ENCODE results near the gene MGARP.
"Not testable (repeated sequence)": the region's sequence is repeated elsewhere in the genome, so short reads cannot be mapped to it uniquely, and the experiment has no call there.

The MGARP gene
- long read RNA-seq, donor 1 = 0 reads
- long read RNA-seq, donor 2 = 0 reads
- long read RNA-seq, donor 3 = 0 reads
- long read RNA-seq, donor 4 = 0 reads
- long read RNA-seq, donor 5 = 0 reads
- long read RNA-seq, donor 6 = 0 reads
- long read RNA-seq, donor 7 = 0 reads
- long read RNA-seq, donor 8 = 0 reads

- DNase-seq = peak; percentile 80
These were observed at the start of gene MGARP for GRCh38 chr4:139279760-139280620. Gene MGARP (minus strand): TSS chr4:139280225. CDS start chr4:139280158, 67 bp downstream.

DNA sequence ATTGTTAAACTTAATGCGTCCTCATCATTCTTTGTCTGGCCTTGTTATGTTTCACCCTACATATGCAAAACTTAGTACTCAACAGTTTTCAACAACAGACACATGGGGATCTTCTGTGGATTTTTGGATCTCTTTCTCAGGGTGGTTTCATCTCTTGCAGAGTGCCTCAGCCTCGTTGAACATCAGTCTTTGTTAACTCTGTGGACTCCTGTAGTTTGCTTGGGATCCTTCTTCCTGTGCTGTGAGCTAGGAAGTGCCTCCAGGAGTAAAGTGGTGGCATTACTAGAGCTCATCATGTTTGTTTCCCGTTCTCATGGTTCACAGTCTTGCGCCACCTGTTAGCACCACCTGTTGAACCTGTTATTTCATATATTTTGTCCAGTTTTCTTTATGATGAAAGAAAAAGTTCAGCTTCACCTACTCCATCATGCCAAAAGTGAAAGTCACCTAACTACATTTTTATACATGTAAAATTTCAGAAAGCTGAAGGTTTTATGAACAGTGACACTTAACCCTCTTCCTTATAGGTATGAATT is 49.7 kb upstream of the MGARP start:
- DNase-seq = no peak

- no peak for DNase-seq
These were observed 44.6 kb upstream of the MGARP start for GRCh38 chr4:139324620-139325019.

DNA sequence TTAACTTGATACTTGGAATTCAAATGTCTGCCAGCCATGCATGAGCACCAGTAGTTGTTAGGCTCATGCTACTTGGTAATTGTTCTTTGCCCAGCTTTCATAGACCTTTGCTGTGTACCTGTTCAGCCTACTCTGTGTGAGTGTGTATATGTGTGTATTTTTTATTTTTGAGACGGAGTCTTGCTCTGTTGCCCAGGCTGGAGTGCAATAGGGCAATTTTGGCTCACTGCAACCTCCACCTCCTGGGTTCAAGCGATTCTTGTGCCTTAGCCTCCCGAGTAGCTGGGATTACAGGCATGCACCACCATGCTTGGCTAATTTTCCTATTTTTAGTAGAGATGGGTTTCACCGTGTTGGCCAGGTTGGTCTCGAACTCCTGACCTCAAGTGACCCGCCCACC is 42.5 kb upstream of the MGARP start:
- DNase-seq = not testable (repeated sequence)

GRCh38 chr4:139322070-139322469 is 42.0 kb upstream of the MGARP start:
- DNase-seq = not testable (repeated sequence)

- no peak for DNase-seq
These were observed 39.5 kb upstream of the MGARP start for GRCh38 chr4:139319571-139319970.

GRCh38 chr4:139317635-139318034 is 37.6 kb upstream of the MGARP start:
- no peak for DNase-seq

GRCh38 chr4:139316733-139317132 is 36.7 kb upstream of the MGARP start:
- DNase-seq = no peak

DNA sequence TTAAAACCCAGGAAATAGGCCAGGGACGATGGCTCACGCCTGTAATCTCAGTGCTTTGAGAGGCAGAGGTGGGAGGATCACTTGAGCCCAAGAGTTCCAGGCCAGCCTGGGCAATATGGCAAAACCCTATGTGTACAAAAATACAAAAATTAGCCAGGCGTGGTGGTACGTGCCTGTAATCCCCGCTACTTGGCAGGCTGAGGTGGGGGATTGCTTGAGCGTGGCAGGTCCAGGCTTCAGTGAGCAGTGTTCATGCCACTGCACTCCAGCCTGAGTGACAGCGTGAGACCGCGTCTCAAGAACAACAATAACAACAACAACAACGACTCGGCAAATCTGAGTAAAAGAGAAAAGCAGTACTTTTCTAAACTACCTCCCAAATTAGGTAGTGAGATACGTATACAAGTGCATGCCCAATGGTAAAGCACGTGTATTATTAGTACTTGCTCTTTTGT is 35.2 kb upstream of the MGARP start:
- DNase-seq = no peak

DNA sequence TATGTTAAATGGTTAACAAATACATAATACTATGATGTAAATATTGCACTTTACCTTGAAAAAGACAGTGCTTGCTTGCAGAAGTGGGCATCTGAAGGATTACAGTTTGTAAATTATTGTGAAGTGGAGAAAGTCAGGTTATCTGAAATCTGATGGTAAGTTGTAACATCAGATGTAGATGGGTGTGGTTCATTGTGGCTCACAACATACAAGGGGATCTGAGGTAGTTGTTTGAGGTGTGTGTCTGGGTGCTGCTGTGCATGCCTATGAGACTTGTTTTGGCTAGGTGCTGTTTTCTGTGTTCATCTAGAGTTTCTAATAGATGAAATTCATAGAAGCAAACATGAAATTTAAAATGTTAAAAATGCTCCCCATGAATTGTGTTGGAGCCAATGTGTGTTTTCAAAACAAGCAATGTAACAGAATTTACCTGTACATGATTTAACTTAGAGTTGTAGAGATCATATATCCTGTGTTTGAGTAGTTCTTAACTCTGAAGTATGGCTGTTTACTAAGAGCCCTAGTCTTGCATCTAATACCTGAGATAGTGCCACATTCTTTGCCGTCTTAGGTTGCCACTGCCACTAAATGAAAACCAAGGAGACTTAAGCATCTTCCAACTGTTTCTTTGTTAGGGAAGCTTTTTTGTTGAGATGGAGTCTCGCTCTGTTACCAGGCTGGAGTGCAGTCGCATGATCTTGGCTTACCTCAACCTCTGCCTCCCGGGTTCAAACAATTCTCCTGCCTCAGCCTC is 34.2 kb upstream of the MGARP start:
- no peak for DNase-seq

DNA sequence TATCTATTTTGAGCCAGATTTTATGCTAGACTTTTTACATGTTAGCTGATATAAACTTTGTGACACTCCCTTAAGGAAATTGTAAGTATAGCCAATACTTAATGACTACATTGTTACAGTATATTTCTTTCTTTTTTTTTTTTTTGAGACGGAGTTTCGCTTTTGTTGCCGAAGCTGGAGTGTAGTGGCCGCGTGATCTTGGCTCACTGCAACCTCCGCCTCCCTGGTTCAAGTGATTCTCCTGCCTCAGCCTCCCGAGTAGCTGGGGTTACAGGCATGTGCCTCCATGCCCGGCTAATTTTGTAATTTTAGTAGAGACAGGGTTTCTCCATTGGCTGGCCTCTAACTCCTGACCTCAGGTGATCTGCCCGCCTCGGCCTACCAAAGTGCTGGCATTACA is 33.4 kb upstream of the MGARP start:
- DNase-seq = not testable (repeated sequence)

DNA sequence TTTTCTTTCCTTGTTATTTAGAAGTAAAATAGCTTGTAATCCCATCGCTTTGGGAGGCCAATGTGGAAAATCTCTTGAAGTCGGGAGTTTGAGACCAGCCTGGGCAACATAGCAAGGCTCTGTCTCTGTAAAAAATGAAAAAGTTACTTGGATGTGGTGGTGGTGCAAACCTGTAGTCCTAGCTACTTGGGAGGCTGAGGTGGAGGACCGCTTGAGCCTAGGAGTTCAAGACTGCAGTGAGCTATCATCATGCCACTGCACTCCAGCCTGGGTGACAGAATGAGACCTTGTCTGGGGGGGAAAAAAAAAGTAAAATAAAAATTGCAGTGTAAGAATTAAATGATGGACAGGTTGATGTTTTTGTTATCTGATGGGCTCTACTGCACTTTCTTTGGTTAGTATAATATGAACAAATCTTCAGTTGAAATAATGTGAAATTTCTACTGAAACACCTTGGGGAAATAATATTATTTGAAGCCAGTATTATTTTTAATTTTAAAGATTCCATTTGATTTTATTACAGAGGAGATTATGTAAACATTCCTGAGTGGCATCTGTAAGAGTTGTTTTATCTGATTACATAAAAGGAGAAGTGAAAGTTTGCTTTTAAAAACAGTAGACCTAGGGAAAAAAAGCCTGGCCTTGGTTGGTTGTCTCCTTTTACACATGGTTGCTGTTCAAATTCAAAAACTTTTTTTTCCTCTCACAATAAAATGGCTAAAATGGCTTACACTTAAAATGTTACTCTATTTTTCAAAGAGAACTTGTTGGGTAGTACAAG is 32.7 kb upstream of the MGARP start:
- no peak for DNase-seq

GRCh38 chr4:139311909-139312308 is 31.9 kb upstream of the MGARP start:
- DNase-seq = no peak

GRCh38 chr4:139304920-139305319 is 24.9 kb upstream of the MGARP start:
- DNase-seq = no peak

- DNase-seq = peak; percentile 78
These were observed 22.0 kb upstream of the MGARP start, which contains the start of gene NDUFC1 for GRCh38 chr4:139301821-139302611. Gene NDUFC1 (minus strand): TSS chr4:139302477. CDS start chr4:139295798, 6,679 bp downstream.

- DNase-seq = peak; percentile 93
These were observed 21.2 kb upstream of the MGARP start, which contains the start of gene NAA15 for GRCh38 chr4:139301113-139301820. Gene NAA15 (plus strand): TSS chr4:139301505. CDS start chr4:139301778, 273 bp downstream.

GRCh38 chr4:139300431-139301112 is 20.5 kb upstream of the MGARP start:
- DNase-seq = no peak

DNA sequence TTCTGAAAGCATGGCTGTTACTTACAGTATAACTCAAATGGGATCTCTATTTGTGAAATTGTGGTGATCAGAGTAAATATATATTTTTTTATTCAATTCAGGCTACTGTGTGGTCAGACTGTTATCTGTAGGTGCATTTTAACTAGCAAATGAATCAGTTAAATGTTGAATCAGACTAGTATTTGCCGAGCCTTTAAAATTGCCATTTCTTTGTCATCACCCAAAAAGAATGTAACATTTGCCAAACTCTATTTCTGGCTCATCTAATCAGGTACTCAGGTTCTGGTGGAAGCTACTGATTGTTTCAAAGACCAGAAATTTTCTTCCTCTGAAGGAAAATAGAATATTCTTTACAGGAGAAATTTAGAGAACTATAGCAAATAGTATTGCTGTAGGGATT is 19.5 kb upstream of the MGARP start:
- DNase-seq = no peak

GRCh38 chr4:139297001-139297410 is 17.0 kb upstream of the MGARP start:
- no peak for DNase-seq

DNA sequence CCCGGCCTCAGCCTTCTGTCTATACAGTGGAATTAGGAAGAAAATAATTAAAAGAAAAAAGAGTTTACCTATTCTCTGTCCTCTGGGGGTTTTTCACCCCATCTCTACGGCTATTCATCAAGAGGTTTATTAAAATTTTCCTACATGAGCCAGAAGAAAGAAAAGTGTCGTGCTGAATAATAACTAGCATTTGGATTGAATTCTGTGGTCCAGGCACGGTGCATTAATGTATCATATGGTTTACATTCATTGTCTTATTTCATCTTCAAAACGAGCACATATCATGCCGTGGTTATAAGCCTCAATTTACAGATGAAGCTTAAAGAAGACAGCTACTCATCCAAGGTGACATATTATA is 15.9 kb upstream of the MGARP start:
- DNase-seq = no peak
